ENCODE results near the gene ENC1.
A peak's percentile ranks its signal among the peaks of the same experiment; 100 is the strongest.

Gene ENC1

GRCh38 chr5:74640954-74641734, 616 bp upstream of the ENC1 start:
- DNase-seq (ENCODE audit: low spot score) = peak; percentile 65

GRCh38 chr5:74639807-74640449, 600 bp downstream of the ENC1 start:
- H2BK15ac ChIP-seq (ENCODE audit: low read length) = peak overlapping the region; percentile 87
- H2BK5ac ChIP-seq (ENCODE audit: low read length) = peak overlapping the region; percentile 88
- peak overlapping the region; percentile 95 for H3K18ac ChIP-seq (ENCODE audit: low read length)
- WGBS, 2 donors (ENCODE audit: extremely low coverage in 2 of 2, insufficient read length in 2 of 2, insufficient replicate concordance in 1 of 2) = no CpG with 5 or more reads among the region's 57 CpGs
- H2BK12ac ChIP-seq (ENCODE audit: low read length) = peak overlapping the region; percentile 77
- H3K79me1 ChIP-seq (ENCODE audit: low read depth, low read length) = peaks cover 5% of the 10 kb centered on the region
- peak overlapping the region; percentile 68 for H3K27ac ChIP-seq (replicated peaks; ENCODE audit: low read length)
- peak overlapping the region; percentile 86 for H2AK5ac ChIP-seq (ENCODE audit: low read depth, low read length)
- peak overlapping the region; percentile 99 for H3K9ac ChIP-seq (ENCODE audit: low read depth, low read length, poor library complexity)
- H3K23ac ChIP-seq (ENCODE audit: low read depth, low read length, poor library complexity) = peak overlapping the region; percentile 96
- H3K4me2 ChIP-seq (ENCODE audit: insufficient read depth, low read length, poor library complexity, severe bottlenecking) = peak overlapping the region; percentile 58
- H3K14ac ChIP-seq (ENCODE audit: low read length) = peak overlapping the region; percentile 49
- no peak overlapping the region for H4K91ac ChIP-seq (ENCODE audit: low read depth, low read length, poor library complexity)
- DNase-seq (ENCODE audit: low spot score) = no peak
- H2AFZ ChIP-seq (ENCODE audit: low read length) = peak overlapping the region; percentile 68
- H3K4me3 ChIP-seq (ENCODE audit: low read length in 2 of 2) = peak overlapping the region; percentile 93 to 99
- H3K27me3 ChIP-seq (ENCODE audit: control insufficient read depth in 3 of 3, insufficient read depth in 3 of 3, low read depth in 1 of 3, low read length in 3 of 3) = no peaks in the 10 kb centered on the region
- H2BK120ac ChIP-seq (ENCODE audit: low read depth, low read length) = no peak overlapping the region
- peak overlapping the region; percentile 70 for H3K4ac ChIP-seq (ENCODE audit: low read length)
- no peak overlapping the region for H4K8ac ChIP-seq (ENCODE audit: low read depth, low read length)
- no peaks in the 10 kb centered on the region for H3K9me3 ChIP-seq (replicated peaks in 1 of 2; ENCODE audit: control insufficient read depth in 2 of 2, insufficient read depth in 1 of 2, low read depth in 1 of 2, low read length in 2 of 2)
- peaks cover 8 to 11% of the 10 kb centered on the region in 2 donors for H3K4me1 ChIP-seq (ENCODE audit: control insufficient read depth in 2 of 2, insufficient read depth in 1 of 2, low read depth in 1 of 2, low read length in 2 of 2)
- peaks cover 13 to 27% of the 10 kb centered on the region in 2 donors for H3K36me3 ChIP-seq (replicated peaks in 1 of 2; ENCODE audit: control insufficient read depth in 2 of 2, insufficient read depth in 2 of 2, low read length in 2 of 2)

More at GRCh38 chr5:74640954-74641734, 616 bp upstream of the ENC1 start:
- no peak overlapping the region for H4K8ac ChIP-seq (ENCODE audit: low read depth, low read length)
- no peak overlapping the region for H3K14ac ChIP-seq (ENCODE audit: low read length)
- H3K27me3 ChIP-seq (ENCODE audit: control insufficient read depth in 3 of 3, insufficient read depth in 3 of 3, low read depth in 1 of 3, low read length in 3 of 3) = no peaks in the 10 kb centered on the region
- peak overlapping the region; percentile 89 for H3K27ac ChIP-seq (replicated peaks; ENCODE audit: low read length)
- no peaks in the 10 kb centered on the region for H3K9me3 ChIP-seq (replicated peaks in 1 of 2; ENCODE audit: control insufficient read depth in 2 of 2, insufficient read depth in 1 of 2, low read depth in 1 of 2, low read length in 2 of 2)
- H2BK5ac ChIP-seq (ENCODE audit: low read length) = peak overlapping the region; percentile 88
- peak overlapping the region; percentile 7 for H4K91ac ChIP-seq (ENCODE audit: low read depth, low read length, poor library complexity)
- H2BK15ac ChIP-seq (ENCODE audit: low read length) = peak overlapping the region; percentile 20
- WGBS, 2 donors (ENCODE audit: extremely low coverage in 2 of 2, insufficient read length in 2 of 2, insufficient replicate concordance in 1 of 2) = no CpG with 5 or more reads among the region's 47 CpGs
- H3K79me1 ChIP-seq (ENCODE audit: low read depth, low read length) = no peaks in the 10 kb centered on the region
- H3K4me3 ChIP-seq (ENCODE audit: low read length in 2 of 2) = peak overlapping the region; percentile 93 to 99
- no peak overlapping the region for H3K4ac ChIP-seq (ENCODE audit: low read length)
- peaks cover 7 to 11% of the 10 kb centered on the region in 2 donors for H3K4me1 ChIP-seq (ENCODE audit: control insufficient read depth in 2 of 2, insufficient read depth in 1 of 2, low read depth in 1 of 2, low read length in 2 of 2)
- H3K4me2 ChIP-seq (ENCODE audit: insufficient read depth, low read length, poor library complexity, severe bottlenecking) = peak overlapping the region; percentile 74
- H3K9ac ChIP-seq (ENCODE audit: low read depth, low read length, poor library complexity) = peak overlapping the region; percentile 74
- H2AFZ ChIP-seq (ENCODE audit: low read length) = peak overlapping the region; percentile 84
- H3K23ac ChIP-seq (ENCODE audit: low read depth, low read length, poor library complexity) = no peak overlapping the region
- peak overlapping the region; percentile 62 for H2BK120ac ChIP-seq (ENCODE audit: low read depth, low read length)
- no peak overlapping the region for H2BK12ac ChIP-seq (ENCODE audit: low read length)
- peaks cover 1 to 15% of the 10 kb centered on the region in 2 donors for H3K36me3 ChIP-seq (replicated peaks in 1 of 2; ENCODE audit: control insufficient read depth in 2 of 2, insufficient read depth in 2 of 2, low read length in 2 of 2)
- H3K18ac ChIP-seq (ENCODE audit: low read length) = peak overlapping the region; percentile 62
- H2AK5ac ChIP-seq (ENCODE audit: low read depth, low read length) = peak overlapping the region; percentile 20

- no peak overlapping the region for H3K18ac ChIP-seq (ENCODE audit: low read length)
- H3K9me3 ChIP-seq (replicated peaks in 1 of 2; ENCODE audit: control insufficient read depth in 2 of 2, insufficient read depth in 1 of 2, low read depth in 1 of 2, low read length in 2 of 2) = no peaks in the 10 kb centered on the region
- no peak for DNase-seq (ENCODE audit: low spot score)
- H3K36me3 ChIP-seq (replicated peaks in 1 of 2; ENCODE audit: control insufficient read depth in 2 of 2, insufficient read depth in 2 of 2, low read length in 2 of 2) = peaks cover 19 to 35% of the 10 kb centered on the region in 2 donors
- no CpG with 5 or more reads among the region's 10 CpGs for WGBS, 2 donors (ENCODE audit: extremely low coverage in 2 of 2, insufficient read length in 2 of 2, insufficient replicate concordance in 1 of 2)
- no peak overlapping the region for H4K8ac ChIP-seq (ENCODE audit: low read depth, low read length)
- no peak overlapping the region for H3K23ac ChIP-seq (ENCODE audit: low read depth, low read length, poor library complexity)
- H2BK5ac ChIP-seq (ENCODE audit: low read length) = peak overlapping the region; percentile 88
- H3K27ac ChIP-seq (replicated peaks; ENCODE audit: low read length) = no peak overlapping the region
- H3K4me3 ChIP-seq (ENCODE audit: low read length in 2 of 2) = peak overlapping the region; percentile 93 to 99
- peaks cover 11% of the 10 kb centered on the region in 2 donors for H3K4me1 ChIP-seq (ENCODE audit: control insufficient read depth in 2 of 2, insufficient read depth in 1 of 2, low read depth in 1 of 2, low read length in 2 of 2)
- no peak overlapping the region for H2AK5ac ChIP-seq (ENCODE audit: low read depth, low read length)
- no peak overlapping the region for H3K14ac ChIP-seq (ENCODE audit: low read length)
- H2BK15ac ChIP-seq (ENCODE audit: low read length) = no peak overlapping the region
- no peak overlapping the region for H2BK12ac ChIP-seq (ENCODE audit: low read length)
- peaks cover 6% of the 10 kb centered on the region for H3K79me1 ChIP-seq (ENCODE audit: low read depth, low read length)
- no peak overlapping the region for H2AFZ ChIP-seq (ENCODE audit: low read length)
- no peak overlapping the region for H3K9ac ChIP-seq (ENCODE audit: low read depth, low read length, poor library complexity)
- H3K4me2 ChIP-seq (ENCODE audit: insufficient read depth, low read length, poor library complexity, severe bottlenecking) = peak overlapping the region; percentile 58
- H3K27me3 ChIP-seq (ENCODE audit: control insufficient read depth in 3 of 3, insufficient read depth in 3 of 3, low read depth in 1 of 3, low read length in 3 of 3) = no peaks in the 10 kb centered on the region
- H3K4ac ChIP-seq (ENCODE audit: low read length) = no peak overlapping the region
- no peak overlapping the region for H4K91ac ChIP-seq (ENCODE audit: low read depth, low read length, poor library complexity)
- no peak overlapping the region for H2BK120ac ChIP-seq (ENCODE audit: low read depth, low read length)
Observed at GRCh38 chr5:74638970-74639806, 1.3 kb downstream of the ENC1 start.
